IMR-90 (cell line): Measurements from ENCODE around the gene RPL10A. TPM values are rescaled to one million over a fixed set of nuclear protein-coding genes. Genes with fewer than 3 reads are reported as not detected.

ENCODE experiments used
- ATAC-seq: fragments of 200-7000 bp; cut with Tn5 transposase; 2 replicates; pipeline ENCODE4 v1.9.1; 2020; ENCODE audit warnings: low read depth, mild to moderate bottlenecking, moderate library complexity
- BruUV-seq: library from RNA; stranded (reverse); fragments of 400-500 nt; replicated peaks from 2 replicates; lab custom pipeline; 2021; lab: Mats Ljungman, UMichigan
- CTCF ChIA-PET: fragments of 300-600 bp; formaldehyde crosslinking; extraction: SDS; loops from one replicate; lab custom pipeline; 2021; ENCODE audit warnings: antibody characterized with exemption; lab: Yijun Ruan, JAX
- POLR2A ChIA-PET: fragments of 300-600 bp; sonication (Branson Sonifier 250); formaldehyde crosslinking; loops from one replicate; lab custom pipeline; 2022; ENCODE audit warnings: antibody characterized with exemption; ENCODE audit not compliant: unreplicated experiment; lab: Charles Lee
- DNase-seq: peaks from one replicate; pipeline ENCODE4 v3.0.0; 2013
- H2AFZ ChIP-seq: replicated peaks from 2 replicates; pipeline ENCODE3; 2013; ENCODE audit warnings: low read length, mild to moderate bottlenecking; ENCODE audit not compliant: poor library complexity
- H2AK5ac ChIP-seq: 2 replicates; pipeline ENCODE4 v1.6.1; 2013; ENCODE audit warnings: low read depth, low read length, inconsistent platforms
- H2AK9ac ChIP-seq: replicated peaks from 2 replicates; pipeline ENCODE3; 2013; ENCODE audit warnings: mild to moderate bottlenecking, low read depth, low read length, moderate library complexity; ENCODE audit not compliant: poor library complexity
- H2BK120ac ChIP-seq: 2 replicates; pipeline ENCODE4 v1.6.1; 2013; ENCODE audit warnings: low read depth, low read length, inconsistent platforms
- H2BK15ac ChIP-seq: 3 replicates; pipeline ENCODE4 v1.6.1; 2013; ENCODE audit warnings: low read depth, low read length, inconsistent platforms
- H2BK20ac ChIP-seq: 2 replicates; pipeline ENCODE4 v1.6.1; 2013; ENCODE audit warnings: low read depth, mild to moderate bottlenecking, inconsistent platforms, low read length, moderate library complexity
- H2BK5ac ChIP-seq: 2 replicates; pipeline ENCODE4 v1.6.1; 2013; ENCODE audit warnings: mild to moderate bottlenecking, low read depth, low read length, inconsistent platforms; ENCODE audit not compliant: poor library complexity, severe bottlenecking
- H3K14ac ChIP-seq: replicated peaks from 2 replicates; pipeline ENCODE4 v1.6.1; 2013; ENCODE audit warnings: low read depth, low read length, inconsistent platforms
- H3K18ac ChIP-seq: 2 replicates; pipeline ENCODE4 v1.6.1; 2013; ENCODE audit warnings: low read depth, low read length, control low read depth
- H3K23ac ChIP-seq: 2 replicates; pipeline ENCODE4 v1.6.1; 2013; ENCODE audit warnings: low read depth, low read length, inconsistent platforms
- H3K27ac ChIP-seq: 2 replicates; pipeline ENCODE4 v1.5.1; 2013; ENCODE audit warnings: mild to moderate bottlenecking, control low read depth, low read length; ENCODE audit not compliant: insufficient read depth
- H3K27me3 ChIP-seq: 2 replicates; pipeline ENCODE4 v1.6.1; 2013; ENCODE audit warnings: low read length; ENCODE audit not compliant: control insufficient read depth, insufficient read depth
- H3K36me3 ChIP-seq: 2 replicates; pipeline ENCODE4 v1.6.1; 2013; ENCODE audit warnings: low read length, mixed read lengths; ENCODE audit not compliant: control insufficient read depth, insufficient read depth
- H3K4ac ChIP-seq: 2 replicates; pipeline ENCODE4 v1.6.1; 2013; ENCODE audit warnings: low read depth, low read length, inconsistent platforms
- H3K4me1 ChIP-seq: 2 replicates; pipeline ENCODE4 v1.6.1; 2013; ENCODE audit warnings: low read length, mixed read lengths; ENCODE audit not compliant: control insufficient read depth, insufficient read depth
- H3K4me2 ChIP-seq: 2 replicates; pipeline ENCODE4 v1.6.1; 2013; ENCODE audit warnings: low read depth, mild to moderate bottlenecking, control low read depth, low read length, moderate library complexity
- H3K4me3 ChIP-seq: 2 replicates; pipeline ENCODE4 v1.5.1; 2013; ENCODE audit warnings: low read depth, mild to moderate bottlenecking, control low read depth, low read length, moderate library complexity; ENCODE audit not compliant: insufficient read depth
- H3K56ac ChIP-seq: 2 replicates; pipeline ENCODE4 v1.6.1; 2013; ENCODE audit warnings: low read length, inconsistent platforms; ENCODE audit not compliant: insufficient read depth; ENCODE audit errors: extremely low read depth
- H3K79me1 ChIP-seq, 2 experiments: 2 replicates each; pipeline ENCODE4 v1.6.1; 2013; ENCODE audit warnings: low read length in 2 of 2, inconsistent platforms in 1 of 2, low read depth in 1 of 2
- H3K9ac ChIP-seq: 2 replicates; pipeline ENCODE4 v1.6.1; 2013; ENCODE audit warnings: low read depth, low read length, control low read depth
- H3K9me1 ChIP-seq: 2 replicates; pipeline ENCODE4 v1.6.1; 2013; ENCODE audit warnings: low read length, inconsistent platforms; ENCODE audit not compliant: insufficient read depth
- H3K9me3 ChIP-seq: 2 replicates; pipeline ENCODE4 v1.6.1; 2013; ENCODE audit warnings: low read length; ENCODE audit not compliant: control insufficient read depth, insufficient read depth
- H4K20me1 ChIP-seq: 2 replicates; pipeline ENCODE4 v1.6.1; 2013; ENCODE audit warnings: low read length, inconsistent platforms; ENCODE audit not compliant: insufficient read depth
- H4K5ac ChIP-seq: 2 replicates; pipeline ENCODE4 v1.6.1; 2013; ENCODE audit warnings: mild to moderate bottlenecking, low read depth, low read length, control low read depth
- H4K8ac ChIP-seq, 2 experiments: 2 replicates each; pipeline ENCODE4 v1.6.1; 2013; ENCODE audit warnings: low read depth in 2 of 2, low read length in 2 of 2, control low read depth in 1 of 2, inconsistent platforms in 1 of 2
- H4K91ac ChIP-seq: 2 replicates; pipeline ENCODE4 v1.6.1; 2013; ENCODE audit warnings: low read depth, low read length, inconsistent platforms; ENCODE audit not compliant: insufficient read depth
- BHLHE40 ChIP-seq: fragments of 150-350 bp; IDR thresholded peaks from 2 replicates; pipeline ENCODE4 v1.6.1; 2016; ENCODE audit warnings: mild to moderate bottlenecking, low read depth, low read length
- CEBPB ChIP-seq: IDR thresholded peaks from 2 replicates; pipeline ENCODE4 v1.6.1; 2012; ENCODE audit warnings: low read depth, low read length, improper control_type of control experiment
- CHD1 ChIP-seq: IDR thresholded peaks from 2 replicates; pipeline ENCODE4 v1.6.1; 2012; ENCODE audit warnings: low read depth, low read length, improper control_type of control experiment
- CTCF ChIP-seq: conservative IDR thresholded peaks from 2 replicates; pipeline ENCODE4 v1.5.1; 2012; ENCODE audit warnings: mild to moderate bottlenecking, low read depth, low read length, improper control_type of control experiment
- ELK1 ChIP-seq: fragments of 150-350 bp; IDR thresholded peaks from 2 replicates; pipeline ENCODE4 v1.6.1; 2016; ENCODE audit warnings: low read depth, mild to moderate bottlenecking, low read length, moderate library complexity, borderline replicate concordance
- FOS ChIP-seq: fragments of 150-350 bp; IDR thresholded peaks from 2 replicates; pipeline ENCODE4 v1.6.1; 2016; ENCODE audit warnings: low read depth, low read length
- MAFK ChIP-seq: IDR thresholded peaks from 2 replicates; pipeline ENCODE4 v1.6.1; 2012; ENCODE audit warnings: low read depth, low read length, improper control_type of control experiment
- MAZ ChIP-seq: IDR thresholded peaks from 2 replicates; pipeline ENCODE4 v1.6.1; 2012; ENCODE audit warnings: low read depth, mild to moderate bottlenecking, low read length, improper control_type of control experiment, moderate library complexity, borderline replicate concordance
- MXI1 ChIP-seq: IDR thresholded peaks from 2 replicates; pipeline ENCODE4 v1.6.1; 2012; ENCODE audit warnings: low read depth, mild to moderate bottlenecking, low read length, moderate library complexity, borderline replicate concordance
- NFE2L2 ChIP-seq: fragments of 150-350 bp; IDR thresholded peaks from 2 replicates; pipeline ENCODE4 v1.6.1; 2016; ENCODE audit warnings: low read depth, mild to moderate bottlenecking, low read length
- POLR2A ChIP-seq: IDR thresholded peaks from 2 replicates; pipeline ENCODE4 v1.6.1; 2012; ENCODE audit warnings: mild to moderate bottlenecking, low read depth, low read length
- RAD21 ChIP-seq: IDR thresholded peaks from 2 replicates; pipeline ENCODE4 v1.6.1; 2012; ENCODE audit warnings: low read length, improper control_type of control experiment
- RCOR1 ChIP-seq: IDR thresholded peaks from 2 replicates; pipeline ENCODE4 v1.6.1; 2012; ENCODE audit warnings: mild to moderate bottlenecking, low read length, improper control_type of control experiment; ENCODE audit not compliant: insufficient replicate concordance
- RFX5 ChIP-seq: IDR thresholded peaks from 2 replicates; pipeline ENCODE4 v1.8.0; 2012; ENCODE audit warnings: low read depth, mild to moderate bottlenecking, low read length, moderate library complexity
- SMC3 ChIP-seq: fragments of 150-350 bp; IDR thresholded peaks from 2 replicates; pipeline ENCODE4 v1.6.1; 2016; ENCODE audit warnings: low read depth, mild to moderate bottlenecking, antibody characterized with exemption, low read length, moderate library complexity
- USF2 ChIP-seq: fragments of 150-350 bp; IDR thresholded peaks from 2 replicates; pipeline ENCODE4 v1.6.1; 2017; ENCODE audit warnings: mild to moderate bottlenecking, antibody characterized with exemption, low read length, low read depth
- dilution Hi-C: fragments of 300-500 bp; cut with HindIII; formaldehyde crosslinking; loops from one replicate; pipeline ENCODE4 v1.14.3; 2018; ENCODE audit warnings: low sequenced_read_pairs; ENCODE audit not compliant: unreplicated experiment
- in situ Hi-C: fragments of 300-500 bp; cut with MboI; formaldehyde crosslinking; loops from 3 replicates; pipeline ENCODE4 v1.14.3; 2019; ENCODE audit warnings: low sequenced_read_pairs, inconsistent platforms, mixed read lengths
- intact Hi-C: fragments of 100-400 bp; cut with micrococcal nuclease; formaldehyde crosslinking; loops from 2 replicates; pipeline ENCODE4 v1.10.0; 2022
- polyA plus RNA-seq, 3 experiments: library from polyadenylated mRNA; depleted of rRNA; stranded (reverse); fragments of >200 nt; gene quantifications; 2 replicates each; pipeline ENCODE4 v1.2.3, GENCODE V29; 2012; ENCODE audit warnings: low replicate concordance in 1 of 3
- total RNA-seq: library from RNA; depleted of rRNA; stranded (reverse); fragments of >200 nt; gene quantifications from 2 replicates; pipeline ENCODE4 v1.2.3, GENCODE V29; 2012

RPL10A gene
- total and polyA plus RNA-seq, 2 of the 4 experiments (the other 2 are of a cell fraction): 2,310 to 3,153 TPM

GRCh38 chr6:35473850-35474130 is 5.6 kb downstream of the RPL10A start:
- dilution Hi-C loops: no loop called here

More at GRCh38 chr6:35473850-35474130, 5.6 kb downstream of the RPL10A start:
- Histone ChIP-seq H3K9ac (no peak overlapping the region), H4K5ac (no peak overlapping the region), H2AK9ac (peak overlapping the region; percentile 44), H3K18ac (no peak overlapping the region), H3K9me1 (0 out of 2 replicates have a peak, but pooled peaks cover 6% of the 10 kb centered on the region), H3K14ac (no peak overlapping the region), H3K4me3 (no peak overlapping the region), H3K27ac (no peak overlapping the region), H2BK15ac (no peak overlapping the region), H2BK20ac (no peak overlapping the region), H3K4ac (no peak overlapping the region), H4K8ac (no peak overlapping the region), H4K91ac (no peak overlapping the region), H3K27me3 (no peaks in the 10 kb centered on the region), H3K36me3 (peaks cover 66% of the 10 kb centered on the region), H2AFZ (no peak overlapping the region), H4K20me1 (peaks cover 68% of the 10 kb centered on the region), H2BK5ac (no peak overlapping the region), H2AK5ac (no peak overlapping the region), H3K9me3 (no peaks in the 10 kb centered on the region), H3K56ac (no peak overlapping the region), H2BK120ac (no peak overlapping the region), H3K4me2 (no peak overlapping the region), H3K79me1 (peaks cover 7 to 48% of the 10 kb centered on the region in 2 experiments; a peak in 3 of 4 replicates), H3K23ac (no peak overlapping the region), H3K4me1 (peaks cover 10% of the 10 kb centered on the region)
- in situ Hi-C loops (no loop called here), intact Hi-C loops (no loop called here)
- ChIA-PET POLR2A (interaction anchor here (0.6 to 0.9 kb wide), 5 partner anchors 8 to 442 kb away, joined by 3 to 7 read pairs (median 4); no protein-coding TSS in a partner anchor), CTCF (no interaction called here)
- ATAC-seq: no peak
- no peak for TF ChIP-seq CEBPB
- no peak for TF ChIP-seq RCOR1
- TF ChIP-seq MXI1: no peak
- TF ChIP-seq BHLHE40: no peak
- TF ChIP-seq ELK1: no peak
- TF ChIP-seq SMC3: no peak
- TF ChIP-seq USF2: no peak
- no peak for TF ChIP-seq POLR2A
- TF ChIP-seq NFE2L2: no peak
- TF ChIP-seq CTCF: no peak
- no peak for TF ChIP-seq MAZ
- no peak for TF ChIP-seq RFX5
- TF ChIP-seq RAD21: no peak
- TF ChIP-seq MAFK: no peak
- no peak for TF ChIP-seq FOS
- no peak for TF ChIP-seq CHD1
- DNase-seq: no peak
- BruUV-seq: no TSS peak
